HPDE6-E6E7 (cell line): Measurements from ENCODE around the gene DUOXA1.
"Not testable (repeated sequence)": the region's sequence is repeated elsewhere in the genome, so short reads cannot be mapped to it uniquely, and the experiment has no call there.

ENCODE experiments used
- DNase-seq: peaks from one replicate; pipeline ENCODE4 v3.0.0; 2011; ENCODE audit warnings: missing footprints; ENCODE audit errors: extremely low spot score

Gene DUOXA1

GRCh38 chr15:45093013-45093412, 36.7 kb downstream of the DUOXA1 start:
- no peak for DNase-seq

GRCh38 chr15:45091576-45091975, 38.1 kb downstream of the DUOXA1 start:
- no peak for DNase-seq

DNA sequence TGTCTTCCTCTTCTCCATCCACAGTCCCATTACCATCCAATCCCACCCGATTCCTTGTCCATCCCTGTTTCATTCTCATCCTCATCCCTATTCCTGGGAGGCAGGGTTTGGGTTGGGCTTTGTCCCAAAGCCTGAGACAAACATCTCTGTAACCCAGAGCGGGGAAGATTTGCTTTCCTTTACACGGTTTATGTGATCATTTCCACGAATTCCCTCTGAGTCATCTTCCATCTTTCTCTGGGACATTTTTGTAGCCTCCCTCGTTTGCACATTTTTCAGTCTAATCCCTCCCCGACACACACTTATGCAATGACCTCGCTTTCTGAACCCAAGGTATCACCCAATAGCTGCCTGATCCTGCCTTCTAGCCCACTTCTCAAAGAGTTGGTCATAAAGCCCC, 38.5 kb downstream of the DUOXA1 start:
- no peak for DNase-seq

DNA sequence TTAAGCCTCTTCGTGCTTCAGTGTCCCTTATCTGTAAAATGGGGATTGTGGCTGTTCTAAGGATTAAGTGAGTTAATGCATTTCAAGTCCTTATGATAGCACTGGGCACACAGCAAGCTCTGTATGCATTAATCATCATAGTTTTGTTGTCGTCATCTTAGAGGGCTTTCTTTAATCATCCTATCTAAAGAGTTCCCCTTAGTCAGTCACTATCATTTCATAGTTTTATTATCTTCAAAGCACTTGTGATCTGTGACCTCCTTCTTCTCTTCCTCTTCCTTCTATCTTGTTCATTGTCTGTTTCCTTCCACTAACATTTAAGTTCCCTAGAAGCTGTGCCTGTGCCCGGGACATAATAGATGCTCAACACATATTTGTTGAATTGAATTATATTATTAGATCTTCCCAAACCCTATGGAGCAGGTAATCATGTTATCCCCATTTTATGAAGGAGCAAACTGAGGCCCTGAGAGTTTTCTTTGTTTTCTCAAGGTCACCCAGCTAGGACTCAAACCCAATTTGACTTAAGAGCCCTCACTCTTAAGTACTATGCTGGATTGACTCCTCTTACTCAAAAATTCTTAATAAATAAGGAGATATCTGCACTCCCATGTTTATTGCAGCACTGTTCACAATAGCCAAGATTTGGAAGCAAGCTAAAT, 39.8 kb downstream of the DUOXA1 start:
- DNase-seq, result no peak

DNA sequence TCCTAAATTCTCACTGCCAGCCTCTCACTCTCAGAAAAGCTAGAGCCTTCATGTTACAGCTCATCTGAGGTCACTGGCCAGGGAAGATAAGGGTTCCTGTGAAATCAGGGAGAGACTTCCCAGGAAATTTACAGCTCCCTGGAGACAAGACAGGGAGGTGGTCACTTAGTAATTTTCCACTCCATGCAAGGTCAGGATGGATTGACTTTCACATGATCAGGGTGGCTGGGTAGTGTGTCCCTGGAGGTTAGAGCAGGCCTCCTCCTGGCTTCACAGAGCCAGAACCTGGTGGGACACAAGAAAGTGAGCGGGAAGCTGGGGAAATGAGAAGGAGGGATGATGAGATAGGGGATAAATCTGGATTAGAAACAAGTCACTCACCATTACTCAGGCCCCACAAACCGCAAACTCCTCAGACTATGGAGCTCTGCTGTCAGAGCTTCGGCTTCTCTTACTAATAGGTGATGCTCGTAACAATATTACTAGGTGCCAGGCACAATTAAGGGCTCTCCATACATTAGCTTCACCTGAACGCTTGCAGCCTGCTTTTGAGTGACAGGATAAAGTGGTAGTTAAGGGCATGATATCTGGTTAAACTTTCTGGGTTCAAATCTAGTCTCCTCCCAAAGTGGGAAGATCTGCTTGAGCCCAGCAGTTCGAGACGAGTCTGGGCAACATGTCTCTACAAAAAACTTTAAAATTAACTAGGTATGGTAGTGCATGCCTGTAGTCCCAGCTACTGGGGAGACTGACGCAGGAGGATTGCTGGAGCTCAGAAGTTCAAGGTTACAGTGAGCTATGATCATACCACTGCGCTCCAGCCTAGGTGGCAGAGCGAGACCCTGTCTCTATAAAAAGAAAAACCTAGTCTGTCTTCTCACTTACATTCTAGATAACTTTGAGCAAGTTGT, 40.6 kb downstream of the DUOXA1 start:
- no peak for DNase-seq

- DNase-seq, result no peak
These were observed 42.2 kb downstream of the DUOXA1 start for GRCh38 chr15:45087513-45087912.

GRCh38 chr15:45084163-45084562, 45.5 kb downstream of the DUOXA1 start:
- no peak for DNase-seq

DNA sequence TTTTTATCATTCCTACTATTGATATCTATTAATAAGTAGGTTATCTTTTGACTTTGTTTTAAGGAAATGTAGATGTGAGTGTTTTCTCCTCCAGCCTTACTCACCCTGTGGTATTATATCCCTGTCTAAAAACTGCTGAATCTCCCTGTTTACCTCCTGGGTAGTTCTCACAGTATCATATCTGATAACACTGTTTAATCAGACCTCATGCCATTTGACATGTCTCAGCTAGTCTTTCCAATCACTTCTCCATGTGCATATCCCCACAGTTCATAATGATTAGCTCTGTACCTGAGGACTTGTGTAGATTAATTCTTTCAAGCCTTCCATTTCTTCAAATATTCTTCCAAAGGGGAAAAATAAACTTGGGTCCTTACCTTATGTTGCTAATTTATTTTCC, 46.5 kb downstream of the DUOXA1 start:
- no peak for DNase-seq

DNA sequence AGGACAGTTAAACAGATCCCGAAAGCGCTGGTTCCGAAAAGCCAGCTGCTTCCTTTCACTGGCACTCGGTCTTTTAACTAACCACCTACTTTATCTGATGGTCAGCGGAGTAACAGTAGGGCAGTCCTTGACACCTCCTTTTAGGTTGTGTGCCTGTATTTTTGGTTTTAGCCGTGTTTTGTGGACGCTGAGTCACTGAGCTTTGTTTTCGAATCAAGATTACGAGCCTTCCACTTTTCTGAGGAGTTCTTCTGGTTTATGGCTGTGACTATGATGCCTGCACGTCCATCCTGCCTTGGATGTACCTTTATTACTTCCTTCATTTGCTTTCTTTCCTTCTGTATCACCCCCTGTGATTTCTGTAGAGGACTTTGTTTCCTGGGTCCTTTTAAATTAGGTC, 47.3 kb downstream of the DUOXA1 start:
- DNase-seq, result not testable (repeated sequence)

DNA sequence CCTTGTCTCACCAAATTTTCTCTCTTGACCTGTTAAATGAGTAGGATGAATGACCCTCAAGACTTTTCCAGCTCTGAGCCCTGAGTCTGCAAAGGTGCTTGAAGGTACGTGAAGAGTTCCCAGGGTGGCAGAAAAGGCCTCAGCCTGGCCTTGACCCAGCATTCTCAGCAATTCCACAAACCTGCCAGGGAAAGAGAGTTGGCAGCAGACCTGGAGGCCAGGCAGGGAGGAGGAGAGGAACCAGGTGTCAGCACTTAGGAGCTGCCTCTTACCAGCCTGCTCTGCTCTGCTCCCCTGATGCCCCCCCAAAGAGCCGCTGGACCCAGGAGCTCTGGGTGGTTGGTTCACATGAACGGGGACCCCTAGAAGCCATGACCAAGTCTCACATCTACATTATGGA, 49.1 kb downstream of the DUOXA1 start:
- DNase-seq, result not testable (repeated sequence)

DNA sequence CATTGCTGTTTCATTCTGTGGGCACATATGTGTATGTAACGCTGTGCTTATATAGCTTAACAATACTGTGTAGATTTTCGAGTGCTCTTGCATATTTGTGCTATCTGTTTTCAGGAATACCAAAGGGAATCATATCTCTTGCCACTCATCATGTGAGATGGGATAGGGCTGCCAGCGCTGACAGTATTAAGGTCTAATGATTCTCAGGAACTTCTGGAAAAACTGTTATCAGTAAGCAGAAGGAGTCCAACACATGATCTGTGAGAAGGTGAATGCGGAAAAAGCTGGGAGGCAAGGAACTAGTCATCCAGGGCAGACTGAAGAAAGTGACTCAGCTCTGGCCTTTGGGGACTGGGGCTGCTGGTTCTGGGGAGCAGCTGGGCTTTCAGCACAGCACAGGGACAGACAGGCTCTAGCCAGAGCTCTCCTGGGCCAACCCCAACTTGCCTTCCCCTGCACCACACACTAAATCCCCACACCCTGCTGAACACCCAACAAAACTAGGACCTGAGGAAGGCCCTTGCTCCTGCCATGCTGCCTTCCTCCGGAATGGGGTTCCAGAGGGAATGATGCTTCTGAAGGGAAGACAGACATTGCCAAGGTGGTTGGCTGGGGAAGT, 49.9 kb downstream of the DUOXA1 start:
- not testable (repeated sequence) for DNase-seq

GRCh38 chr15:45079201-45079600, 50.5 kb downstream of the DUOXA1 start:
- DNase-seq, result not testable (repeated sequence)

DNA sequence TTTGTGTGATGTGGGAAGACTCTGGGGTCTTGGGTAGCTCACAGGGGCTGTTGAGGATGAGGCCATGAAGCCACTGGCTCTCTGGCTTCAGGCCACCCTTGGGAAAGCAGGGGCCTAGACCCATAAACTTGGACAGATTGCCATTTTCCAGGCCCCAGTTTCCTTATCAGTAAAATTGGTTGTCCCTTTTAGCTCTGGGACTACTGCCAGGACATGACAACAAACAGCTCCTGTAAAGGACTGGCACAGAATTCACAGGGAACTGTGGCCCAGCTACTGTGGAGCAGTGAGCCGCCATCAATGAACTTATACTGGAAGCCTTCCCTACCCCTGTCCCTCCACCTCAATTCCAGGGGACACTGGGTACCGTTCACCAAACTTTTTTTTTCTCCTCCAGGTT, 52.3 kb downstream of the DUOXA1 start:
- not testable (repeated sequence) for DNase-seq

- not testable (repeated sequence) for DNase-seq
These were observed 54.0 kb downstream of the DUOXA1 start for GRCh38 chr15:45075440-45076320.

DNA sequence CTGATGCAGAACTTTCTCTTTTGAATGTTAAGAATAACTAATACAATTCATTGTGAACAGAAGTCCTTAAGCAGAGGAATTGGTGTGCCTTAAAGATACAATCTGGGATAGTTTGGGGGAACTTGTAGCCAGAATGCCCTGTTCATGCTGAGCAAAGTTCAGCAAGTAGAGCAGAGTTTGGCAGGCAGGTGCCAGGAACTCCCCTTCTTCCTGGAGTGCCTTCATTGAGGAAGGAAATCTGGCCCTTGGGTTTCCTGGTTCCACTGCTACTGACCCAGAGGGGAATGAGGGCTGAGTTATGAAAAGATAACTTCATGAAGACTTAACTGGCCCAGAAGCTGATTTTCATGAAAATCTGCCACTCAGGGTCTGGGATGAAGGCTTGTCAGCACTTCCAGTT, 56.1 kb downstream of the DUOXA1 start:
- not testable (repeated sequence) for DNase-seq

GRCh38 chr15:45069942-45070360, 59.7 kb downstream of the DUOXA1 start:
- not testable (repeated sequence) for DNase-seq
